IMR-90 (cell line): ENCODE measurements around the gene TLCD5. TPM values are rescaled to one million over a fixed set of nuclear protein-coding genes. Genes with fewer than 3 reads are reported as not detected.

ENCODE experiments used
- ATAC-seq: fragments of 200-7000 bp; cut with Tn5 transposase; 2 replicates; pipeline ENCODE4 v1.9.1; 2020; ENCODE audit warnings: low read depth, mild to moderate bottlenecking, moderate library complexity
- BruUV-seq: library from RNA; stranded (reverse); fragments of 400-500 nt; replicated peaks from 2 replicates; lab custom pipeline; 2021; lab: Mats Ljungman, UMichigan
- CTCF ChIA-PET: fragments of 300-600 bp; formaldehyde crosslinking; extraction: SDS; loops from one replicate; lab custom pipeline; 2021; ENCODE audit warnings: antibody characterized with exemption; lab: Yijun Ruan, JAX
- POLR2A ChIA-PET: fragments of 300-600 bp; sonication (Branson Sonifier 250); formaldehyde crosslinking; loops from one replicate; lab custom pipeline; 2022; ENCODE audit warnings: antibody characterized with exemption; ENCODE audit not compliant: unreplicated experiment; lab: Charles Lee
- DNase-seq: peaks from one replicate; pipeline ENCODE4 v3.0.0; 2013
- H2AFZ ChIP-seq: replicated peaks from 2 replicates; pipeline ENCODE3; 2013; ENCODE audit warnings: low read length, mild to moderate bottlenecking; ENCODE audit not compliant: poor library complexity
- H2AK5ac ChIP-seq: 2 replicates; pipeline ENCODE4 v1.6.1; 2013; ENCODE audit warnings: low read depth, low read length, inconsistent platforms
- H2AK9ac ChIP-seq: replicated peaks from 2 replicates; pipeline ENCODE3; 2013; ENCODE audit warnings: mild to moderate bottlenecking, low read depth, low read length, moderate library complexity; ENCODE audit not compliant: poor library complexity
- H2BK120ac ChIP-seq: 2 replicates; pipeline ENCODE4 v1.6.1; 2013; ENCODE audit warnings: low read depth, low read length, inconsistent platforms
- H2BK15ac ChIP-seq: 3 replicates; pipeline ENCODE4 v1.6.1; 2013; ENCODE audit warnings: low read depth, low read length, inconsistent platforms
- H2BK20ac ChIP-seq: 2 replicates; pipeline ENCODE4 v1.6.1; 2013; ENCODE audit warnings: low read depth, mild to moderate bottlenecking, inconsistent platforms, low read length, moderate library complexity
- H2BK5ac ChIP-seq: 2 replicates; pipeline ENCODE4 v1.6.1; 2013; ENCODE audit warnings: mild to moderate bottlenecking, low read depth, low read length, inconsistent platforms; ENCODE audit not compliant: poor library complexity, severe bottlenecking
- H3K14ac ChIP-seq: replicated peaks from 2 replicates; pipeline ENCODE4 v1.6.1; 2013; ENCODE audit warnings: low read depth, low read length, inconsistent platforms
- H3K18ac ChIP-seq: 2 replicates; pipeline ENCODE4 v1.6.1; 2013; ENCODE audit warnings: low read depth, low read length, control low read depth
- H3K23ac ChIP-seq: 2 replicates; pipeline ENCODE4 v1.6.1; 2013; ENCODE audit warnings: low read depth, low read length, inconsistent platforms
- H3K27ac ChIP-seq: 2 replicates; pipeline ENCODE4 v1.5.1; 2013; ENCODE audit warnings: mild to moderate bottlenecking, control low read depth, low read length; ENCODE audit not compliant: insufficient read depth
- H3K27me3 ChIP-seq: 2 replicates; pipeline ENCODE4 v1.6.1; 2013; ENCODE audit warnings: low read length; ENCODE audit not compliant: control insufficient read depth, insufficient read depth
- H3K36me3 ChIP-seq: 2 replicates; pipeline ENCODE4 v1.6.1; 2013; ENCODE audit warnings: low read length, mixed read lengths; ENCODE audit not compliant: control insufficient read depth, insufficient read depth
- H3K4ac ChIP-seq: 2 replicates; pipeline ENCODE4 v1.6.1; 2013; ENCODE audit warnings: low read depth, low read length, inconsistent platforms
- H3K4me1 ChIP-seq: 2 replicates; pipeline ENCODE4 v1.6.1; 2013; ENCODE audit warnings: low read length, mixed read lengths; ENCODE audit not compliant: control insufficient read depth, insufficient read depth
- H3K4me2 ChIP-seq: 2 replicates; pipeline ENCODE4 v1.6.1; 2013; ENCODE audit warnings: low read depth, mild to moderate bottlenecking, control low read depth, low read length, moderate library complexity
- H3K4me3 ChIP-seq: 2 replicates; pipeline ENCODE4 v1.5.1; 2013; ENCODE audit warnings: low read depth, mild to moderate bottlenecking, control low read depth, low read length, moderate library complexity; ENCODE audit not compliant: insufficient read depth
- H3K56ac ChIP-seq: 2 replicates; pipeline ENCODE4 v1.6.1; 2013; ENCODE audit warnings: low read length, inconsistent platforms; ENCODE audit not compliant: insufficient read depth; ENCODE audit errors: extremely low read depth
- H3K79me1 ChIP-seq, 2 experiments: 2 replicates each; pipeline ENCODE4 v1.6.1; 2013; ENCODE audit warnings: low read length in 2 of 2, inconsistent platforms in 1 of 2, low read depth in 1 of 2
- H3K9ac ChIP-seq: 2 replicates; pipeline ENCODE4 v1.6.1; 2013; ENCODE audit warnings: low read depth, low read length, control low read depth
- H3K9me1 ChIP-seq: 2 replicates; pipeline ENCODE4 v1.6.1; 2013; ENCODE audit warnings: low read length, inconsistent platforms; ENCODE audit not compliant: insufficient read depth
- H3K9me3 ChIP-seq: 2 replicates; pipeline ENCODE4 v1.6.1; 2013; ENCODE audit warnings: low read length; ENCODE audit not compliant: control insufficient read depth, insufficient read depth
- H4K20me1 ChIP-seq: 2 replicates; pipeline ENCODE4 v1.6.1; 2013; ENCODE audit warnings: low read length, inconsistent platforms; ENCODE audit not compliant: insufficient read depth
- H4K5ac ChIP-seq: 2 replicates; pipeline ENCODE4 v1.6.1; 2013; ENCODE audit warnings: mild to moderate bottlenecking, low read depth, low read length, control low read depth
- H4K8ac ChIP-seq, 2 experiments: 2 replicates each; pipeline ENCODE4 v1.6.1; 2013; ENCODE audit warnings: low read depth in 2 of 2, low read length in 2 of 2, control low read depth in 1 of 2, inconsistent platforms in 1 of 2
- H4K91ac ChIP-seq: 2 replicates; pipeline ENCODE4 v1.6.1; 2013; ENCODE audit warnings: low read depth, low read length, inconsistent platforms; ENCODE audit not compliant: insufficient read depth
- BHLHE40 ChIP-seq: fragments of 150-350 bp; IDR thresholded peaks from 2 replicates; pipeline ENCODE4 v1.6.1; 2016; ENCODE audit warnings: mild to moderate bottlenecking, low read depth, low read length
- CEBPB ChIP-seq: IDR thresholded peaks from 2 replicates; pipeline ENCODE4 v1.6.1; 2012; ENCODE audit warnings: low read depth, low read length, improper control_type of control experiment
- CHD1 ChIP-seq: IDR thresholded peaks from 2 replicates; pipeline ENCODE4 v1.6.1; 2012; ENCODE audit warnings: low read depth, low read length, improper control_type of control experiment
- ELK1 ChIP-seq: fragments of 150-350 bp; IDR thresholded peaks from 2 replicates; pipeline ENCODE4 v1.6.1; 2016; ENCODE audit warnings: low read depth, mild to moderate bottlenecking, low read length, moderate library complexity, borderline replicate concordance
- FOS ChIP-seq: fragments of 150-350 bp; IDR thresholded peaks from 2 replicates; pipeline ENCODE4 v1.6.1; 2016; ENCODE audit warnings: low read depth, low read length
- MAFK ChIP-seq: IDR thresholded peaks from 2 replicates; pipeline ENCODE4 v1.6.1; 2012; ENCODE audit warnings: low read depth, low read length, improper control_type of control experiment
- POLR2A ChIP-seq: IDR thresholded peaks from 2 replicates; pipeline ENCODE4 v1.6.1; 2012; ENCODE audit warnings: mild to moderate bottlenecking, low read depth, low read length
- RAD21 ChIP-seq: IDR thresholded peaks from 2 replicates; pipeline ENCODE4 v1.6.1; 2012; ENCODE audit warnings: low read length, improper control_type of control experiment
- SMC3 ChIP-seq: fragments of 150-350 bp; IDR thresholded peaks from 2 replicates; pipeline ENCODE4 v1.6.1; 2016; ENCODE audit warnings: low read depth, mild to moderate bottlenecking, antibody characterized with exemption, low read length, moderate library complexity
- WGBS, 2 experiments: methylation state at CpG; one replicate each; pipeline versions ENCODE4 v1.1.5 to v1.1.7; 2013; ENCODE audit warnings: missing lambda C conversion rate in 2 of 2; ENCODE audit not compliant: insufficient read length in 1 of 2; ENCODE audit errors: extremely low coverage in 2 of 2; 5-methylcytosine and 5-hydroxymethylcytosine counted together
- dilution Hi-C: fragments of 300-500 bp; cut with HindIII; formaldehyde crosslinking; loops from one replicate; pipeline ENCODE4 v1.14.3; 2018; ENCODE audit warnings: low sequenced_read_pairs; ENCODE audit not compliant: unreplicated experiment
- in situ Hi-C: fragments of 300-500 bp; cut with MboI; formaldehyde crosslinking; loops from 3 replicates; pipeline ENCODE4 v1.14.3; 2019; ENCODE audit warnings: low sequenced_read_pairs, inconsistent platforms, mixed read lengths
- intact Hi-C: fragments of 100-400 bp; cut with micrococcal nuclease; formaldehyde crosslinking; loops from 2 replicates; pipeline ENCODE4 v1.10.0; 2022
- polyA plus RNA-seq, 3 experiments: library from polyadenylated mRNA; depleted of rRNA; stranded (reverse); fragments of >200 nt; gene quantifications; 2 replicates each; pipeline ENCODE4 v1.2.3, GENCODE V29; 2012; ENCODE audit warnings: low replicate concordance in 1 of 3
- total RNA-seq: library from RNA; depleted of rRNA; stranded (reverse); fragments of >200 nt; gene quantifications from 2 replicates; pipeline ENCODE4 v1.2.3, GENCODE V29; 2012

The TLCD5 gene
- total and polyA plus RNA-seq, 2 of the 4 experiments (the other 2 are of a cell fraction): 9.5 to 11.5 TPM

GRCh38 chr11:120280600-120281051 lies 44.5 kb upstream of the TLCD5 start:
- no peak overlapping the region for H4K91ac ChIP-seq
- ATAC-seq (no peak), DNase-seq (no peak)
- H3K23ac ChIP-seq: no peak overlapping the region
- no peak overlapping the region for H3K14ac ChIP-seq
- H2AFZ ChIP-seq: no peak overlapping the region
- H3K56ac ChIP-seq: no peak overlapping the region
- dilution Hi-C loops (no loop called here), intact Hi-C loops (no loop called here), in situ Hi-C loops (no loop called here)
- H2BK15ac ChIP-seq: no peak overlapping the region
- H3K27me3 ChIP-seq: peaks cover 39% of the 10 kb centered on the region
- no peak overlapping the region for H3K9ac ChIP-seq
- TF ChIP-seq BHLHE40 (no peak), SMC3 (no peak), ELK1 (no peak), POLR2A (no peak), CHD1 (no peak), RAD21 (no peak), FOS (no peak), MAFK (no peak), CEBPB (no peak)
- H3K4ac ChIP-seq: no peak overlapping the region
- H4K5ac ChIP-seq: no peak overlapping the region
- BruUV-seq: no TSS peak
- CTCF ChIA-PET: no interaction called here
- no peaks in the 10 kb centered on the region for H3K36me3 ChIP-seq
- no peak overlapping the region for H2BK120ac ChIP-seq
- no peak overlapping the region for H3K18ac ChIP-seq
- H4K8ac ChIP-seq: no peak overlapping the region
- H4K20me1 ChIP-seq: no peaks in the 10 kb centered on the region
- no peak overlapping the region for H3K27ac ChIP-seq
- no peaks in the 10 kb centered on the region for H3K79me1 ChIP-seq
- H2AK5ac ChIP-seq: no peak overlapping the region
- H2BK5ac ChIP-seq: no peak overlapping the region
- H2BK20ac ChIP-seq: no peak overlapping the region
- POLR2A ChIA-PET: no interaction called here
- no peak overlapping the region for H3K4me3 ChIP-seq
- H3K9me3 ChIP-seq: no peaks in the 10 kb centered on the region
- no peak overlapping the region for H2AK9ac ChIP-seq
- no peak overlapping the region for H3K4me2 ChIP-seq
- no peaks in the 10 kb centered on the region for H3K4me1 ChIP-seq
- H3K9me1 ChIP-seq: no peaks in the 10 kb centered on the region
- WGBS, 2 experiments: 80% methylated on average over 1 of the region's 5 CpGs; no CpG with 5 or more reads in 1 of the 2 experiments
